Choroid plexus epithelial cell (primary cell): ENCODE measurements around the gene UBTD1.

ENCODE experiments used
- DNase-seq: peaks from one replicate; pipeline ENCODE4 v3.0.0-alpha.2; 2010; ENCODE audit warnings: low read depth
- H3K4me3 ChIP-seq: 2 replicates; pipeline ENCODE4 v1.5.1; 2011; ENCODE audit warnings: low read depth, mild to moderate bottlenecking, control low read depth, low read length, moderate library complexity
- TF ChIP-seq, protein P1 (sequence below): conservative IDR thresholded peaks from 2 replicates; pipeline ENCODE4 v1.5.1; 2011; ENCODE audit warnings: low read depth, mild to moderate bottlenecking, control low read depth, inconsistent platforms, low read length, moderate library complexity

The UBTD1 gene

DNA sequence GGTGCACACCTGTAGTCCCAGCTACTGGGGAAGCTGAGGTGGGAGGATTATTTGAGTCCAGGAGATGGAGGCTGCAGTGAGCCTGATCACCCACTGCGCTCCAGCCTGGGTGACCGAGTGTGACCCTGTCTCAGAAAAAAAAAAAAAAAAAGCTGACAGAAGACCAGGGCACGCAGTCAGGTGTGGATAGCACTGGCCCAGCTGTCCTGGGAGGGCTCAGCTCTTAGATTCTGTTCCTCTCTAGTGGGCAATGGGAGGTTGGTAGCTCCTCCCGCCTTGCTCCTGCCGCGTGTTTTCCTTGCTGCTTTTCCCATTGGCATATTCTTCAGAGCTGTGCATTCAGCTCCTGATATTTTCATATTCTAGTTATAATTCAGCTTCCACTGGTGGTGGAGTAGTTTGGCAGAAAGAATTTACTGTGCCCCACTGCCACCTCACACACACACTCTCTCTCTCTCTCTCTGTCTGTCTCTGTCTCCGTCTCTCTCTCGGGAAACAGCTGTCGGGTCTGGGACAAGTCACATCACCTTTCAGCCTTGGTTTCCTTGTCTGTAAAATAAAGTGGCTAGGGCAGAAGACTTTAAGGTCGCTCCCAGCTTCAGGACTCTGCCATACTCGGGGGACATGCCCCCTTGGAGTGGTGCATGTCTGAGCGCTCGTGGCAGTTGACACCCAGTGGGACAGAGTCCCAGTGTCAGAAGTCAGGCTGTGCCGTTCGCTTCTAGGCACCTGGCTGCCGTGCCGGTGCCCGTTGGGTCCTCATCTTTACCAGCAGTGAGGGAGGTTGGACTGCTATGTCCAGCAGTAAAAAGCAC is 47.9 kb downstream of the UBTD1 start:
- H3K4me3 ChIP-seq: no peak overlapping the region
- TF ChIP-seq, protein P1, sequence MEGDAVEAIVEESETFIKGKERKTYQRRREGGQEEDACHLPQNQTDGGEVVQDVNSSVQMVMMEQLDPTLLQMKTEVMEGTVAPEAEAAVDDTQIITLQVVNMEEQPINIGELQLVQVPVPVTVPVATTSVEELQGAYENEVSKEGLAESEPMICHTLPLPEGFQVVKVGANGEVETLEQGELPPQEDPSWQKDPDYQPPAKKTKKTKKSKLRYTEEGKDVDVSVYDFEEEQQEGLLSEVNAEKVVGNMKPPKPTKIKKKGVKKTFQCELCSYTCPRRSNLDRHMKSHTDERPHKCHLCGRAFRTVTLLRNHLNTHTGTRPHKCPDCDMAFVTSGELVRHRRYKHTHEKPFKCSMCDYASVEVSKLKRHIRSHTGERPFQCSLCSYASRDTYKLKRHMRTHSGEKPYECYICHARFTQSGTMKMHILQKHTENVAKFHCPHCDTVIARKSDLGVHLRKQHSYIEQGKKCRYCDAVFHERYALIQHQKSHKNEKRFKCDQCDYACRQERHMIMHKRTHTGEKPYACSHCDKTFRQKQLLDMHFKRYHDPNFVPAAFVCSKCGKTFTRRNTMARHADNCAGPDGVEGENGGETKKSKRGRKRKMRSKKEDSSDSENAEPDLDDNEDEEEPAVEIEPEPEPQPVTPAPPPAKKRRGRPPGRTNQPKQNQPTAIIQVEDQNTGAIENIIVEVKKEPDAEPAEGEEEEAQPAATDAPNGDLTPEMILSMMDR: no peak
- DNase-seq: no peak

DNA sequence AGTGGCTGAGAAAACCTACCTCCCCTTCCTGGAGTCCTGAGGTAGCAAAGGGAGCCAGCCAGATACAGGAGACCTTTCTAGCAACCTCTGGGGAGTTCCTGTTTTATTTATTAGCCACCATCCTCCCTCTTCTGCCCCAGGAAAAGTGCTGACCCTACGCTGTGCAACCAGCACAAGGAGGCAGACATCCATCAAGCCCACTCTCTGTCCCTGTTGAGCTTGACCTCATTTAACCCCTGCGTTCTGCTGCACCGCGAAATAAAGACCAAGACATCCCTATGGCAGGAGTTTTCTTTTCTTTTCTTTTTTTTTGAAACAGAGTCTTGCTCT is 48.5 kb downstream of the UBTD1 start:
- TF ChIP-seq, protein P1: no peak
- no peak for DNase-seq
- no peak overlapping the region for H3K4me3 ChIP-seq

DNA sequence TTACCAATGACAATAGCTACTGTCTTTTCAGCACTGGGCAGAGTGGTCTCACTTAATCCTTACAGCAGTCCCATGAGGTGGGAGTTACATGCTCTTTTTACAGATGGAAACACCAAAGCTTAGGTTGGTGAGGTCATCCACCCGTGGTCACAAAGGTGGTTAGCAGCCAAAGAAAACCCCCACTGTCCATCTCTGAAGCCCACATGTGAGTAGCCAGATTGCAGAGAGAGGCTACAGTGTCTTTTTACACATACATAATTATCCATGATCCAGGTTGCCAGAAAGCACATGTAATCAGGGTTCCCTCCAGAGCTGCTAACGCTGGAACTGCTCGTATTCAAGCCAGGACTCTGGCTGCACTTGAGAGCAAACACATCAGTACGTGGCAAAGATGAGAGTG is 49.2 kb downstream of the UBTD1 start:
- no peak for DNase-seq
- no peak overlapping the region for H3K4me3 ChIP-seq
- TF ChIP-seq, protein P1: no peak

DNA sequence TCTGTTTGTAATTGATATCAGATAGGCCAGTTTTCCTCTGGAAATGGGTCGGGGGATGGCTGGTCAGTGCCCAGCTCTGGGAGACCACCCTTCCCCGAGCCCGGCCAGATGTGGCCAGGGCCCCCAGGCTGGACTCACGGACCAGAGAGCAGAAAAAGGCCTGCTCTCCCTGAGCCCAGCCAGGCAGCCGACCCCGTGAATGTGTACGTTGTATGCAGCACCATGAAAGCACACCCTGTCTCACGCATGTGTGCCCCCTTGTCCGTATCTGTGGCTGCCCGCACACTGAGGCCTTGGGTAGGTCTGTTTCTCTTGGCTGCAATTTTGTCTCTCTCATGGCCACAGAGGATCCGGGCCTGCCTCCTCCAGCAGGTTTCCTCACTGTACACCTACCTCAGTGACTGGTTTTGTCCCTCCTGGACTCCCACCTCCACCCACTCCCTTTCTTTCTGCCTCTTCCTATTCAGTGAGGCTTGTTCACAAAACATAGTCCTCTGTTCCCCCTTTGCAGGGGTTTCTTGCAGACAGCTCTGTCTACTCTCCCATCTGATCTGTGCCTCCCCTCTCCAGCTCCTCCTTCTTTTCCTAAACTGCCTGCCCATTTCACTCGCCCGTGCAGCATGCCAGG is 50.2 kb downstream of the UBTD1 start:
- TF ChIP-seq, protein P1: no peak
- H3K4me3 ChIP-seq: no peak overlapping the region
- no peak for DNase-seq

DNA sequence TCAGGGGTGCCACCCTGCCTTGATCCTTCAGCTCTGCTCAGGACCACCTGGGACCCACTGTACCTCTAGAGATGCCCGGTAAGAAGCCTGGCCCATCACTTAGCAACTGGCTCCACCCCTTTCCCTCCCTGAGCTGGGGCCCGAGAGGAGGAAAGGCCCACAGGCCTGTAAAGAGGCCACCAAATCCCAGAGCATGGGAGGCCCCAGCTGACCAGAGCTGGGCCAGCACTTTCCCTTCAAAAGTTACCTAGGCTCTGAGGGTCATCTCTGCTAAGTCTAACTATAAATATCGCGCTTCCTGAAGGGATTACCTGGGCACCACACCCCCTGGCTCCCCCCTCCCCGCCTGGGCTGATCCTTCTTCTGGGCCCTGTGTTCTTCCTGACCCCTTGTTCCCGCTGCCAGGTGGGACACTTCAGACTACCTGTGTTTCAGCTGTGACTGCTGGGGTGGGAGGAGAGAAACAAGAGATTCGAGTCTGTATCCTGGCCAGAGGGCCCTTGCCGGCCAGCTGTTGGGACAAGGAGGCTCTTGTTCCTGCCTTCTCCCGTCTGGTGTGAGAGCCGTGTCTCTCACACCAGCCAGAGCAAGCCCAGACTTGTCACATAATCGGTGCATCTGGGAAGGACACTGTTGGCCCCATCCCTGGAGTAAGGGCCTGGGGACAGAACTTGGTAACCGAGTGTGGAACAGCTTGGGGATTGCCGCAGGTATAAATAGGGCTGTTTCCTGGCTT is 51.0 kb downstream of the UBTD1 start:
- DNase-seq: no peak
- no peak overlapping the region for H3K4me3 ChIP-seq
- TF ChIP-seq, protein P1: no peak

DNA sequence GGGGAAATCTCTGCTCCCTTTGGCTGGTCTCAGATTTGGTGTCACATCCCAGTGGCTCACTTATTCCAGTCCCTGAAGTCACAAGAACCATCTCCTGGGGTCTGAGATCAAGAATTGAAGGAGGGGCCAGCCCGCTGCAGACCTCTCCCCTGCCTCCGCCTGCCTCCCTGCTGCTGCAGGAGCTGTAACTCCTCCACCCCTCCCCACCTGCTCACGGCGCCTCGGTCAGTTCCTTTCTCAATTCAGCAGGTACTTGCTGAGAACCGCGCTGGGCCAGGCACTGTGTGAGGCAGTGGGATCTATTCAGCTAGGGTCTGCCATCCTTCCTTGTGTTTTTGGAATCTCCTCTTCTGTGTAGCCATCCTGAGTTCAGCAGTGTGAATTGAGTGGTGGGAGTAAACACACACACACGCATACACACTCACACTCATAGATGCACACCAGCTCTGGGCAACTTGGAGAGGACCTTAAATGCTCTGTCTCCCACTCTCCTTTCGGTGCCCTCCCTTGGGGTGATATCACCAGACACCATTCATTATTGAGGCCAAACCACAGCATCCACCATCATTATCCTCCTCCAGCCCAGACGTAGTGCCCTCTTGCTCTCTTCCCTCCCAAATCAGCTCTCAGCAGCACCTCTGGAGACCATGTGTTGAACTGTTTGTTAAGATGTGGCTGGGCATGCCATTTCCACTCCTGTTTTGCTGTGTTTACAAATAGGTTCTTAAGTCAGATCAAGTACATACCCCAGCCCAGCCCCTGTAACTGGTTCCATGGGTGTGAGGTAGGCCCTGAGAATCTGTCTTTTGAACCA is 51.8 kb downstream of the UBTD1 start:
- no peak overlapping the region for H3K4me3 ChIP-seq
- TF ChIP-seq, protein P1: no peak
- no peak for DNase-seq
